ENCODE results near the gene BEGAIN. TPM values are rescaled to one million over a fixed set of nuclear protein-coding genes. Genes with fewer than 3 reads are reported as not detected.

BEGAIN gene
- total RNA-seq, 1 experiment from 2014 or later = 0.54 TPM

DNA sequence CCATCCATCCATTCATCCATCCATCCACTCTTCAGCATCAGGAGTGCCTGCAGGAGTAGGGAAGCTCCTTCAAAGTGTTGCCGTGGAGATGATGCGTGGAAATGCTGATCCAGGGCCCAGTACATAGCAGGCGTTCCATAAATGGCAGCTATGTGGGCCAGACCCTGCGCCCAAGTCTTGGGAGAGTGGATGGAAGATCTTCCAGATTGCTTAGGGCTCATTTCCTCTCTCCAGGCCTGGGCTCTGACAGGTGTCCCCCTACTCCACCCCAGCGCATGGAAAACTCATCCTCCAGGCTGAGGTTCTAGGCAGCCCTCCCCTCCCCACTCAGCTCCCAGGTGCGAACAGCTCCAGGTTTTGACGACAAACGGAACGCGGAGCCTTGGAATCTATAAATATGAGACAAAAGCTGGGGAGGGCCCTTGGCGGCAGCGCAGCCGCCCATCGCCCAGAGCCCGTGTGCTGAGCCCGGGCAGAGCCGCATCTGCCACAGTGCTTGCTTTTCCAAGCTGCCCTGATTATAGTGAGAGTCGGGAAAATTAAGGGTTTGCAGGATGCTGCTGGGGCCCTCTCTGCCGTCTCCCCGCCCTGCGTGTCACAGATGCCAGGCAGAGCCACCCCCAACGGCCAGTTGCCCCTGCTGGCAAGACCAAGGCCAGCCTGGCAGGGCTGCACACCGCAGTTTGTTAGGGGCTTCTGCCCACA is 1.6 kb downstream of the BEGAIN start:
- no peak overlapping the region for H3K27ac Mint-ChIP-seq (ENCODE audit: unreplicated experiment)
- H3K36me3 ChIP-seq (ENCODE audit: control insufficient read depth, insufficient read depth, low read length) = no peaks in the 10 kb centered on the region
- no peaks in the 10 kb centered on the region for H3K4me1 ChIP-seq
- no peaks in the 10 kb centered on the region; the same call in none of the 2 replicates for H3K27me3 ChIP-seq (replicated peaks; ENCODE audit: control insufficient read depth, insufficient read depth, low read length)
- peak overlapping the region; percentile 42 for H3K4me3 Mint-ChIP-seq (ENCODE audit: unreplicated experiment)
- POLR2A ChIA-PET = no interaction called here
- no peaks in the 10 kb centered on the region for H3K9me3 Mint-ChIP-seq (ENCODE audit: unreplicated experiment)
- DNase-seq = no peak
- H3K4me3 ChIP-seq (ENCODE audit: low read depth, low read length) = no peak overlapping the region
- CTCF ChIA-PET = no interaction called here
- H3K27me3 Mint-ChIP-seq (ENCODE audit: insufficient read depth, unreplicated experiment) = peaks cover 22% of the 10 kb centered on the region
- no peaks in the 10 kb centered on the region for H3K4me1 Mint-ChIP-seq (ENCODE audit: low read depth, unreplicated experiment)
- no peaks in the 10 kb centered on the region for H3K9me3 ChIP-seq
- H3K36me3 Mint-ChIP-seq (ENCODE audit: insufficient read depth, unreplicated experiment) = no peaks in the 10 kb centered on the region
- BruUV-seq (replicated peaks) = no TSS peak
- intact Hi-C loops (cut with micrococcal nuclease; ENCODE audit: unreplicated experiment) = no loop called here
- TF ChIP-seq, protein P1, sequence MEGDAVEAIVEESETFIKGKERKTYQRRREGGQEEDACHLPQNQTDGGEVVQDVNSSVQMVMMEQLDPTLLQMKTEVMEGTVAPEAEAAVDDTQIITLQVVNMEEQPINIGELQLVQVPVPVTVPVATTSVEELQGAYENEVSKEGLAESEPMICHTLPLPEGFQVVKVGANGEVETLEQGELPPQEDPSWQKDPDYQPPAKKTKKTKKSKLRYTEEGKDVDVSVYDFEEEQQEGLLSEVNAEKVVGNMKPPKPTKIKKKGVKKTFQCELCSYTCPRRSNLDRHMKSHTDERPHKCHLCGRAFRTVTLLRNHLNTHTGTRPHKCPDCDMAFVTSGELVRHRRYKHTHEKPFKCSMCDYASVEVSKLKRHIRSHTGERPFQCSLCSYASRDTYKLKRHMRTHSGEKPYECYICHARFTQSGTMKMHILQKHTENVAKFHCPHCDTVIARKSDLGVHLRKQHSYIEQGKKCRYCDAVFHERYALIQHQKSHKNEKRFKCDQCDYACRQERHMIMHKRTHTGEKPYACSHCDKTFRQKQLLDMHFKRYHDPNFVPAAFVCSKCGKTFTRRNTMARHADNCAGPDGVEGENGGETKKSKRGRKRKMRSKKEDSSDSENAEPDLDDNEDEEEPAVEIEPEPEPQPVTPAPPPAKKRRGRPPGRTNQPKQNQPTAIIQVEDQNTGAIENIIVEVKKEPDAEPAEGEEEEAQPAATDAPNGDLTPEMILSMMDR (IDR thresholded peaks at IDR 0.05; ENCODE audit: insufficient read depth in 1 of 2, low read depth in 1 of 2, low read length in 1 of 2, severe bottlenecking in 1 of 2, unreplicated experiment in 1 of 2) = no peak

DNA sequence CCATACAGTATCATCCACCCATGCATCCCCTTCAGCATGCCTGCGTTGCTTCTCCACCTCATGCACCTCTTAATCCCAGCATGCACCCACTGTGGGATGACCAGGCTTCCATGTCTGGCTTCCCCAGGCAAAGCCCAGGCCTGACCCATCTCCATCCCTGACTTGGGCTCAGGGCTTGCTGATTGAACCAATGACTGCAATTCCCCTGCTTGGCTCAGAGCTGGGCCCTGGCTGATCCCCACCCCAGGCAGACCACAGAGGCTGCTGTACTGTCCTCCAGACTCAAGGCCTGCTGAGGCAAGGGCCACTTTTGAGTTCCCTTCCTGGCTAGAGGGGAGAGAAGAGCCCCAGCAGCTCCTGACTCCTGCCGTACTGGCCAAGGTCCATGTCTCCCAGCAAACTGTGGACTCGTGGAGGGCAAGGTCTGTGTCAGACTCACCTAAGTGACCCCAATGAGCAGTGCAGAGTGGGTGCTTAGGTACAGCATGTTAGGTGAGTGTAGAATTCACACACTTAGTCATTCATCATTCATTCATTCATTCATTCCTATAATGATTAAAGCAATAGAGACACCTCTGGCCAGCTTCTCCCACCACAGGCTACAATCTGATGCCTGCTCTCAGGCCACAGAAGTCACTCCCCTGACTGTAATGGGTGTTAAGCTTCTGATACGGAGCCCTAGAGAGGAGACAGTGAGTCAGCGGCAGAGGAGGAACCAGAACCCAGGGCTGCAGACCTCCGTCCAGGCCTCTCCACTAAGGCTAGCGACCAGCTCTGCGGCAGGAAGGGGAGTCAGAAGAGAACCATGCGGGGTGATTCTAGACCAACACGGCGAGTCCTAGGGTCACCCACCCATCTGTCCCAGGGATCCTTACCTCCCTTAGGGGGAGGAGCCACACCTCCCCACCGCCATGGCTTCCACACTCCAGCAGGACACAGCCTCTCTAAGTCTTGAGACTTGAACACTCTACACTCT is 2.9 kb downstream of the BEGAIN start:
- ChIA-PET POLR2A (no interaction called here), CTCF (no interaction called here)
- Histone ChIP-seq H3K9me3 (no peaks in the 10 kb centered on the region), H3K4me3 (ENCODE audit: low read depth, low read length) (no peak overlapping the region), H3K36me3 (ENCODE audit: control insufficient read depth, insufficient read depth, low read length) (no peaks in the 10 kb centered on the region), H3K27me3 (replicated peaks; ENCODE audit: control insufficient read depth, insufficient read depth, low read length) (no peaks in the 10 kb centered on the region; the same call in none of the 2 replicates), H3K4me1 (no peaks in the 10 kb centered on the region)
- Mint-ChIP-seq H3K4me1 (ENCODE audit: low read depth, unreplicated experiment) (no peaks in the 10 kb centered on the region), H3K36me3 (ENCODE audit: insufficient read depth, unreplicated experiment) (no peaks in the 10 kb centered on the region), H3K4me3 (ENCODE audit: unreplicated experiment) (no peak overlapping the region), H3K9me3 (ENCODE audit: unreplicated experiment) (no peaks in the 10 kb centered on the region), H3K27me3 (ENCODE audit: insufficient read depth, unreplicated experiment) (peaks cover 15% of the 10 kb centered on the region), H3K27ac (ENCODE audit: unreplicated experiment) (peak overlapping the region; percentile 8)
- TF ChIP-seq, protein P1 (IDR thresholded peaks at IDR 0.05; ENCODE audit: insufficient read depth in 1 of 2, low read depth in 1 of 2, low read length in 1 of 2, severe bottlenecking in 1 of 2, unreplicated experiment in 1 of 2) = no peak
- DNase-seq = no peak
- BruUV-seq (replicated peaks) = no TSS peak
- intact Hi-C loops (cut with micrococcal nuclease; ENCODE audit: unreplicated experiment) = no loop called here

- H3K36me3 ChIP-seq (ENCODE audit: control insufficient read depth, insufficient read depth, low read length) = no peaks in the 10 kb centered on the region
- Mint-ChIP-seq H3K27ac (ENCODE audit: unreplicated experiment) (no peak overlapping the region), H3K4me3 (ENCODE audit: unreplicated experiment) (no peak overlapping the region), H3K4me1 (ENCODE audit: low read depth, unreplicated experiment) (no peaks in the 10 kb centered on the region), H3K9me3 (ENCODE audit: unreplicated experiment) (no peaks in the 10 kb centered on the region), H3K36me3 (ENCODE audit: insufficient read depth, unreplicated experiment) (no peaks in the 10 kb centered on the region), H3K27me3 (ENCODE audit: insufficient read depth, unreplicated experiment) (peaks cover 12% of the 10 kb centered on the region)
- TF ChIP-seq, protein P1 (IDR thresholded peaks at IDR 0.05; ENCODE audit: insufficient read depth in 1 of 2, low read depth in 1 of 2, low read length in 1 of 2, severe bottlenecking in 1 of 2, unreplicated experiment in 1 of 2) = no peak
- no peaks in the 10 kb centered on the region for H3K4me1 ChIP-seq
- ChIA-PET POLR2A (no interaction called here), CTCF (no interaction called here)
- no peaks in the 10 kb centered on the region for H3K9me3 ChIP-seq
- BruUV-seq (replicated peaks) = no TSS peak
- H3K4me3 ChIP-seq (ENCODE audit: low read depth, low read length) = no peak overlapping the region
- DNase-seq = no peak
- intact Hi-C loops (cut with micrococcal nuclease; ENCODE audit: unreplicated experiment) = no loop called here
- H3K27me3 ChIP-seq (replicated peaks; ENCODE audit: control insufficient read depth, insufficient read depth, low read length) = no peaks in the 10 kb centered on the region; the same call in none of the 2 replicates
Observed at GRCh38 chr14:100583245-100583644, 4.0 kb downstream of the BEGAIN start.
